ENCODE results near the gene EEFSEC. TPM values are rescaled to one million over a fixed set of nuclear protein-coding genes. Genes with fewer than 3 reads are reported as not detected.
A peak's percentile ranks its signal among the peaks of the same experiment; 100 is the strongest.

EEFSEC gene
- total RNA-seq, 1 donor from 2014 or later, result 16.2 TPM

DNA sequence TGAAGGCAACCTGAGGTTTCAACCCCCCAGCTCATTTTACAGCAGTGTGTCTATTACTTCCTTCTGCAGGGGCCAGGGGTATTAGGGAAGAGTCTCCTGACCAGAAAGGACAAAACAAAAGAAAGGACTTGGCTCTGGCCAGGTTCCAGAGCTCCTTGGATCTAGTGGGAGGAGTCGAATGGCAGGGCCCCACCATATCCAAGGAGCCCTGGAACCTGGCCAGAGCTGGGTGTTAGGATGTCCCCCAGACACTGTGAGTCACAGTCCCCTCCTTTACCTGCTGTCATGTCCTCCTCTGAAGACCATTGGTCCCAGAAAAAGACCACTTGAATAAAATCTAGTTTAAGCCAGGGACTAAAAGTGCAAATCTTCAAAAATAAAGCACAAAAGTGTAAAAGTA lies 113.2 kb downstream of the EEFSEC start:
- H3K9me3 ChIP-seq, result no peaks in the 10 kb centered on the region
- H3K4me1 ChIP-seq, result no peaks in the 10 kb centered on the region
- no peak overlapping the region for H3K27ac ChIP-seq
- no peaks in the 10 kb centered on the region for H3K27me3 ChIP-seq
- DNase-seq (ENCODE audit: low spot score in 2 of 2), result peak in 1 of 2 donors; percentile 55
- no peak overlapping the region for H3K4me3 ChIP-seq
- peaks cover 10% of the 10 kb centered on the region in 2 donors for H3K36me3 ChIP-seq
- intact Hi-C loops (cut with DNase I), result no loop called here
- TF ChIP-seq, protein P1, sequence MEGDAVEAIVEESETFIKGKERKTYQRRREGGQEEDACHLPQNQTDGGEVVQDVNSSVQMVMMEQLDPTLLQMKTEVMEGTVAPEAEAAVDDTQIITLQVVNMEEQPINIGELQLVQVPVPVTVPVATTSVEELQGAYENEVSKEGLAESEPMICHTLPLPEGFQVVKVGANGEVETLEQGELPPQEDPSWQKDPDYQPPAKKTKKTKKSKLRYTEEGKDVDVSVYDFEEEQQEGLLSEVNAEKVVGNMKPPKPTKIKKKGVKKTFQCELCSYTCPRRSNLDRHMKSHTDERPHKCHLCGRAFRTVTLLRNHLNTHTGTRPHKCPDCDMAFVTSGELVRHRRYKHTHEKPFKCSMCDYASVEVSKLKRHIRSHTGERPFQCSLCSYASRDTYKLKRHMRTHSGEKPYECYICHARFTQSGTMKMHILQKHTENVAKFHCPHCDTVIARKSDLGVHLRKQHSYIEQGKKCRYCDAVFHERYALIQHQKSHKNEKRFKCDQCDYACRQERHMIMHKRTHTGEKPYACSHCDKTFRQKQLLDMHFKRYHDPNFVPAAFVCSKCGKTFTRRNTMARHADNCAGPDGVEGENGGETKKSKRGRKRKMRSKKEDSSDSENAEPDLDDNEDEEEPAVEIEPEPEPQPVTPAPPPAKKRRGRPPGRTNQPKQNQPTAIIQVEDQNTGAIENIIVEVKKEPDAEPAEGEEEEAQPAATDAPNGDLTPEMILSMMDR (IDR thresholded peaks at IDR 0.05), result no peak

DNA sequence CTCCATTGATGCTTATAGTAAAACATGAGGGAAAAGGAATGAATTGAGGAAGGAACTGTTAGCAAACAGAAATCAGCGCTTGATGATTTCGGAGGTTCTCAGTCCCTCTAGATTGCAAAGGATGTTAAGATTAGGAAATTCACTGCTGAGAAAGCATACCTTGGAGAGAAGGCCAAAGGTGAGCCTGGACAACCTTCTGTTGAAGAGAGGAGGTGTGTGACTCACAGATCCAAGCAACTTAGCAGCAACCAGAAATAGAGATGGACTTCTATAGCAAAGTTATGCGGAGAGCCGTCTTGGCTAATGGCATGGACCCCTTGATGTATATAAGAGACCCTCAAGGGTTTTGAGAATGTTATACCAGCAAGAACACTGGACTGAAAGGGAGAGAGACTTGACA lies 114.3 kb downstream of the EEFSEC start:
- Histone ChIP-seq H3K4me3 (no peak overlapping the region), H3K36me3 (peaks cover 10 to 18% of the 10 kb centered on the region in 2 donors), H3K4me1 (no peaks in the 10 kb centered on the region), H3K27ac (no peak overlapping the region), H3K27me3 (no peaks in the 10 kb centered on the region), H3K9me3 (no peaks in the 10 kb centered on the region)
- intact Hi-C loops (cut with DNase I), result no loop called here
- TF ChIP-seq, protein P1 (IDR thresholded peaks at IDR 0.05), result no peak
- DNase-seq (ENCODE audit: low spot score in 2 of 2), result no peak

DNA sequence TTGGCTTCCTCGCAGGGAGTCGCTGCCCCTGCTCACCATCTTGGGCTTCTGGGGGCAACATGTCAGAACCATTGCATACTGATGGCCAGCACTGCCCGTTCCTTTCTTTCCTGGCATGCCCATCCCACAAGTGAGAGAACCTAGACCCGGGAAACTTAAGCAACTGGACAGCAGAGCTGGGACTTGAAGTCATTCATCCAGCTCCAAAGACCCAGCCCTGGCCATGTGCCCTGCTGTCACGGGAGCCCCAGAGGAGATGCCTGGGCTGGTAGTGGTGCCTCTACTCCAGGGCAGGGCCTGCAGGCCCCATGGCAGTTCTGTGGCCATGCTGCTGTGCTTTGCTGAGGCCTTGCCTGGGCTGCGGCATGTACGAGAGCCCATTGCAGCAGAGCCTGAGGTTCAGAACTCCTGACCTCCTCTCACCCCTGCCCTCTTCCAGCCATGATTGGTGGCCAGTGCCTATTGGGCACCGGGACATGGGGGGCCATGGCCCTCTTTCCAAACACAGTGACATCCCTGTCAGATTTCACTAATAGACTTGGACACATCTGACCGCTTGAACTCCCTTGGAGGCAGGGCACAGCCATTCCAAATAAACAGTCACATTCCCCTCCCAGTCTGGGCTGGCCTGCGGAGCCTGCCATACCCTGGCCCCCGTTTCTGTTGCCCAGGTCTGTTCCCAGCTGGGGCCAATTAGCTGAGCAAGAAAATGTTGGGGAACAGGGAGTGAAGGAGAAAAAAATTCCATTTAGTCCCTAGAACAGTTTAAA lies 115.9 kb downstream of the EEFSEC start:
- no peak overlapping the region for H3K27ac ChIP-seq
- no peaks in the 10 kb centered on the region for H3K4me1 ChIP-seq
- H3K27me3 ChIP-seq, result no peaks in the 10 kb centered on the region
- peak in 1 of 2 donors; percentile 46 for DNase-seq (ENCODE audit: low spot score in 2 of 2)
- intact Hi-C loops (cut with DNase I), result no loop called here
- H3K36me3 ChIP-seq, result peaks cover 7 to 22% of the 10 kb centered on the region in 2 donors
- no peaks in the 10 kb centered on the region for H3K9me3 ChIP-seq
- TF ChIP-seq, protein P1 (IDR thresholded peaks at IDR 0.05), result no peak
- no peak overlapping the region for H3K4me3 ChIP-seq

DNA sequence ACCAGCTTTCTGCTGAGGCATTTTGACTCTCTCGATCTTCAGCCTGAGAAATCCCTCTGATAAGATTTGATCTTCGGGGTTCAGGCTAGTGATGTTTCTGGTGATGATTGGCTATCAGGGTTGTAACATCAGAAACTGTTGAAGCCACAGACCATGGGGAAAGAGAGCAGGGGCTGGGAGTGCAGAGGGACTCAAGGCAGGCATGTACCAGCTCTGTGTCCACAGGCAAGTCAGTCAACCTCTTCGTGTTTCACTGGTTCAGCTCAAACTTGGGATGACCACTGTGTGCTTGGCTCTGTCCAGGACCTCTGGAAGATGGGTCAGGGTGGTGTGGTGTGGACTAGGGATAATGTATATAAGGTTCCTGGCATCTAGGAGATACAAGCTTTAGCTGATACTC lies 116.5 kb downstream of the EEFSEC start:
- Histone ChIP-seq H3K4me1 (no peaks in the 10 kb centered on the region), H3K27me3 (no peaks in the 10 kb centered on the region), H3K36me3 (peaks cover 2 to 17% of the 10 kb centered on the region in 2 donors), H3K4me3 (no peak overlapping the region), H3K9me3 (no peaks in the 10 kb centered on the region), H3K27ac (no peak overlapping the region)
- intact Hi-C loops (cut with DNase I), result no loop called here
- peak in 1 of 2 donors; percentile 38 for DNase-seq (ENCODE audit: low spot score in 2 of 2)
- TF ChIP-seq, protein P1 (IDR thresholded peaks at IDR 0.05), result no peak

DNA sequence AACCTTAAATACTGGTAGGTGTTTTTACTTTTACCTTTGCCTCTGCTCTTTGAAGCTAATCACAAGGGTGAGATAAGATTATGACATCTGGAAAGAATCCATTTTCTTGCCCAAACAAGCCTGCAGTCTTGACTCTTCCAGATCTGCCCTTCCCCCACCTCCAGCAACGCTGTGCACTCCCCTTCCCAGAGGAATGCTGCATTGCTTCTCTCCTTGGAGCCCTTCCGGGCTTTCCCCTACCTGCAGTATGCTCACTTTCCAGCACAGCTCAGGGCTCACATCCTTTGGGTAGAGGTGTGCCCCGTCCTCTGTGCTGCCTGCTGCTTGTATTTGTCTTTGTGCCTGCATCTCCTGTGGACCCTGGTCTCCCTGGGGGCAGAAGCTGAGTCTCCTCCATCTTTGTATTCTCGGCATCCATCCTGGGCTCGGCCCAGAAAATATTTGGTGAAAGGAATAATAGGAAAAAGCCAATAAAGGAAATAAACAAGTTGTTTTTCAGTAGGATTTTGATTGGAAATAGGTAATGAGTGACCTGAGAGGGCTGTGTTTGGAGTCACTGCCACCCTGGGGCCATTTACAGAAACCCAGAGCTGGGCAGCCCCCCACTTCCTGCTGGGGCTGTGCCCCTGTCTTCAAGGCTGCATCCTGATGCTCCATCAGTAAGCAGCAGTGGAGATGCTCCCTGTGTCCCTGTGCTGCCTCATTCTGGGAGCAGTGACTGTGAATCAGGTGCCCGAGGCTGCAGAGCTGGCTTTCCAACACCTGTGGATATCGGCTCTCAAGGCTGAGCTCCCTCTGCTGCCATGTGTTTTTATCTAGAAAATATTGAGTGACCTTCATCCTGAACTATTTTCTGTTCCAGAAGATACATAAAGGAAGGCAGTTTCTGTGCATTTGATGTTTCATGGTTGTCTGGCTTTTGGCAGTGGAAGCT lies 117.5 kb downstream of the EEFSEC start:
- intact Hi-C loops (cut with DNase I), result no loop called here
- H3K4me3 ChIP-seq, result no peak overlapping the region
- no peaks in the 10 kb centered on the region for H3K9me3 ChIP-seq
- no peaks in the 10 kb centered on the region for H3K4me1 ChIP-seq
- no peak overlapping the region for H3K27ac ChIP-seq
- H3K27me3 ChIP-seq, result no peaks in the 10 kb centered on the region
- DNase-seq (ENCODE audit: low spot score in 2 of 2), result peak in 1 of 2 donors; percentile 30
- H3K36me3 ChIP-seq, result peaks cover 0 to 12% of the 10 kb centered on the region in 2 donors
- TF ChIP-seq, protein P1 (IDR thresholded peaks at IDR 0.05), result no peak
